ENCODE results near the gene SAFB.

GRCh38 chr19:5686647-5687359 lies 63.9 kb downstream of the SAFB start:
- TF ChIP-seq CTCF (IDR thresholded peaks at IDR 0.05) (peak; percentile 82 to 89 (median 87)), POLR2A (IDR thresholded peaks at IDR 0.05) (peak in 2 of 3 donors; percentile 39 to 40)

Data from body of pancreas (tissue), 4 donors.